H1 (cell line): ENCODE measurements around the gene ZNF70. TPM values are rescaled to one million over a fixed set of nuclear protein-coding genes. Genes with fewer than 3 reads are reported as not detected.

Source experiments
- CTCF ChIA-PET: fragments of 300-600 bp; sonication (Branson Sonifier 250); formaldehyde crosslinking; loops from one replicate; lab custom pipeline; 2021; ENCODE audit not compliant: partially characterized antibody; lab: Charles Lee
- POLR2A ChIA-PET: fragments of 300-600 bp; sonication (Branson Sonifier 250); formaldehyde crosslinking; loops from one replicate; lab custom pipeline; 2021; ENCODE audit warnings: inconsistent platforms; ENCODE audit not compliant: partially characterized antibody; lab: Charles Lee
- DNase-seq, 2 experiments: peaks; one replicate each; pipeline versions ENCODE4 v3.0.0 to v3.0.0-alpha.2; 2010 to 2022; ENCODE audit warnings: low spot score in 2 of 2, low read depth in 1 of 2, mixed read lengths in 1 of 2
- FAIRE-seq: peaks from 2 replicates; lab custom pipeline; 2011; peaks lifted over from hg19 to GRCh38; lab: Jason Lieb, UNC
- H2AFZ ChIP-seq: 2 replicates; pipeline ENCODE4 v1.8.1; 2012; ENCODE audit warnings: low read length, inconsistent platforms
- H2AK5ac ChIP-seq: 2 replicates; pipeline ENCODE4 v1.6.1; 2013; ENCODE audit warnings: low read depth, low read length
- H2BK120ac ChIP-seq: replicated peaks from 2 replicates; pipeline ENCODE3; 2013; ENCODE audit warnings: low read depth, low read length, inconsistent platforms
- H2BK12ac ChIP-seq: 2 replicates; pipeline ENCODE4 v1.6.1; 2013; ENCODE audit warnings: low read depth, low read length
- H2BK15ac ChIP-seq: 2 replicates; pipeline ENCODE4 v1.6.1; 2013; ENCODE audit warnings: low read length
- H2BK20ac ChIP-seq: 2 replicates; pipeline ENCODE4 v1.6.1; 2013; ENCODE audit warnings: low read length
- H2BK5ac ChIP-seq: 2 replicates; pipeline ENCODE4 v1.6.1; 2013; ENCODE audit warnings: low read depth, low read length
- H3K14ac ChIP-seq: 2 replicates; pipeline ENCODE4 v1.6.1; 2013; ENCODE audit warnings: inconsistent platforms; ENCODE audit not compliant: insufficient read length
- H3K18ac ChIP-seq: 2 replicates; pipeline ENCODE4 v1.6.1; 2013; ENCODE audit warnings: low read length; ENCODE audit errors: extremely low read depth
- H3K23ac ChIP-seq: 2 replicates; pipeline ENCODE4 v1.6.1; 2013; ENCODE audit warnings: inconsistent platforms; ENCODE audit not compliant: insufficient read length
- H3K23me2 ChIP-seq: 2 replicates; pipeline ENCODE4 v1.6.1; 2013; ENCODE audit warnings: low read depth, low read length
- H3K27ac ChIP-seq: 2 replicates; pipeline ENCODE4 v1.6.1; 2011; ENCODE audit warnings: low read depth, low read length, inconsistent platforms
- H3K27me3 ChIP-seq, 4 experiments: replicated peaks in 1 of 4; 1 replicate in 1 of 4; 2 replicates in 3 of 4; pipeline versions ENCODE4 v1.6.1 to v1.8.1; 2011 to 2013; ENCODE audit warnings: low read length in 3 of 4, mild to moderate bottlenecking in 3 of 4, inconsistent platforms in 2 of 4, mixed read lengths in 2 of 4, moderate library complexity in 1 of 4; ENCODE audit not compliant: control insufficient read depth in 3 of 4, insufficient read depth in 3 of 4; ENCODE audit errors: extremely low read depth in 1 of 4
- H3K36me3 ChIP-seq, 4 experiments: 2 replicates each; pipeline versions ENCODE4 v1.6.1 to v1.8.1; 2011 to 2013; ENCODE audit warnings: mild to moderate bottlenecking in 4 of 4, low read length in 3 of 4, moderate library complexity in 2 of 4, control low read depth in 1 of 4, inconsistent platforms in 1 of 4; ENCODE audit not compliant: insufficient read depth in 4 of 4, control insufficient read depth in 2 of 4
- H3K4ac ChIP-seq: replicated peaks from 2 replicates; pipeline ENCODE3; 2013; ENCODE audit warnings: low read length, low read depth, mixed read lengths, inconsistent platforms; ENCODE audit not compliant: insufficient read length
- H3K4me1 ChIP-seq, 4 experiments: replicated peaks in 1 of 4; 1 replicate in 1 of 4; 2 replicates in 3 of 4; pipeline versions ENCODE4 v1.6.1 to v1.8.1; 2011 to 2013; ENCODE audit warnings: low read length in 3 of 4, inconsistent platforms in 2 of 4, mixed read lengths in 1 of 4; ENCODE audit not compliant: insufficient read depth in 4 of 4, control insufficient read depth in 3 of 4
- H3K4me2 ChIP-seq, 2 experiments: 2 replicates each; pipeline versions ENCODE4 v1.6.1 to v1.8.1; 2011 to 2013; ENCODE audit warnings: low read depth in 2 of 2, low read length in 2 of 2, control low read depth in 1 of 2, inconsistent platforms in 1 of 2, mild to moderate bottlenecking in 1 of 2; ENCODE audit not compliant: insufficient read depth in 1 of 2
- H3K4me3 ChIP-seq, 4 experiments: fragments of 200-600, 300-600 bp in 1 of 4; sonication (generic), shearing (Covaris generic), sonication (Bioruptor Twin) in 1 of 4; 2 replicates each; pipeline versions ENCODE4 v1.5.1 to v1.8.1; 2011 to 2016; ENCODE audit warnings: low read length in 4 of 4, low read depth in 3 of 4, control low read depth in 2 of 4, inconsistent platforms in 2 of 4, mild to moderate bottlenecking in 2 of 4, mixed read lengths in 1 of 4, moderate library complexity in 1 of 4; ENCODE audit not compliant: insufficient read depth in 2 of 4; ENCODE audit errors: extremely low read depth in 1 of 4
- H3K56ac ChIP-seq: replicated peaks from 2 replicates; pipeline ENCODE3; 2013; ENCODE audit warnings: low read depth, mild to moderate bottlenecking, mixed read lengths, low read length, inconsistent platforms; ENCODE audit not compliant: insufficient read length
- H3K79me1 ChIP-seq: 2 replicates; pipeline ENCODE4 v1.6.1; 2013; ENCODE audit warnings: low read depth, low read length, control low read depth
- H3K79me2 ChIP-seq, 2 experiments: 2 replicates each; pipeline versions ENCODE4 v1.6.1 to v1.8.1; 2012 to 2013; ENCODE audit warnings: low read length in 2 of 2, mild to moderate bottlenecking in 2 of 2, inconsistent platforms in 1 of 2; ENCODE audit not compliant: insufficient read depth in 2 of 2, control insufficient read depth in 1 of 2
- H3K9ac ChIP-seq, 4 experiments: replicated peaks in 1 of 4; 1 replicate in 1 of 4; 2 replicates in 3 of 4; pipeline versions ENCODE4 v1.6.1 to v1.8.1; 2011 to 2013; ENCODE audit warnings: low read depth in 3 of 4, low read length in 3 of 4, control low read depth in 2 of 4, mild to moderate bottlenecking in 2 of 4, moderate library complexity in 2 of 4, inconsistent platforms in 1 of 4; ENCODE audit errors: extremely low read depth in 1 of 4
- H3K9me3 ChIP-seq, 2 experiments: 2 replicates each; pipeline versions ENCODE4 v1.6.1 to v1.8.1; 2012 to 2013; ENCODE audit warnings: mild to moderate bottlenecking in 2 of 2, moderate library complexity in 2 of 2, control low read depth in 1 of 2, inconsistent platforms in 1 of 2, low read depth in 1 of 2, low read length in 1 of 2, mixed read lengths in 1 of 2; ENCODE audit not compliant: insufficient read depth in 2 of 2
- H4K20me1 ChIP-seq, 2 experiments: replicated peaks in 1 of 2; 2 replicates each; pipeline versions ENCODE3 to v1.8.1; 2011 to 2013; ENCODE audit warnings: inconsistent platforms in 2 of 2, low read length in 2 of 2, mild to moderate bottlenecking in 1 of 2; ENCODE audit not compliant: insufficient read depth in 2 of 2, control insufficient read depth in 1 of 2
- H4K5ac ChIP-seq: 2 replicates; pipeline ENCODE4 v1.6.1; 2013; ENCODE audit warnings: low read length, low read depth, mixed read lengths, inconsistent platforms; ENCODE audit not compliant: insufficient read length
- H4K8ac ChIP-seq: 2 replicates; pipeline ENCODE4 v1.8.0; 2013; ENCODE audit warnings: mild to moderate bottlenecking, moderate library complexity, low read length, inconsistent platforms; ENCODE audit not compliant: insufficient read depth; ENCODE audit errors: extremely low read depth
- H4K91ac ChIP-seq: replicated peaks from 2 replicates; pipeline ENCODE3; 2013; ENCODE audit warnings: low read length, mixed read lengths, inconsistent platforms; ENCODE audit not compliant: insufficient read length
- FOSL1 ChIP-seq: IDR thresholded peaks from 2 replicates; pipeline ENCODE4 v1.6.1; 2011; ENCODE audit warnings: mild to moderate bottlenecking, low read depth, low read length, moderate library complexity; ENCODE audit not compliant: insufficient read depth
- GABPA ChIP-seq: IDR thresholded peaks from 2 replicates; pipeline ENCODE4 v1.6.1; 2011; ENCODE audit warnings: mild to moderate bottlenecking, low read length, moderate library complexity, borderline replicate concordance; ENCODE audit not compliant: insufficient read depth
- JUND ChIP-seq: IDR thresholded peaks from 2 replicates; pipeline ENCODE4 v1.6.1; 2011; ENCODE audit warnings: mild to moderate bottlenecking, improper control_type of control experiment, low read length
- WGBS, 2 experiments: shearing (Covaris generic) in 1 of 2; methylation state at CpG; one replicate each; pipeline versions ENCODE4 v1.1.6 to v1.1.7; 2013 to 2015; ENCODE audit warnings: low lambda C conversion rate in 2 of 2, mixed read lengths in 2 of 2, inconsistent platforms in 1 of 2, low coverage in 1 of 2, missing lambda C conversion rate in 1 of 2; ENCODE audit not compliant: insufficient replicate concordance in 2 of 2, insufficient coverage in 1 of 2, insufficient read length in 1 of 2; ENCODE audit errors: extremely low coverage in 1 of 2, missing lambda C conversion rate in 1 of 2; 5-methylcytosine and 5-hydroxymethylcytosine counted together
- polyA plus RNA-seq, 7 experiments: library from polyadenylated mRNA; depleted of rRNA in 3 of 7; stranded (reverse) in 5 of 7; unstranded in 2 of 7; fragments of >200 nt in 5 of 7; fragments of 200-250 nt in 2 of 7; gene quantifications; 1 replicate in 5 of 7; 2 replicates in 1 of 7; 4 replicates in 1 of 7; pipeline versions ENCODE4 v1.2.1 to v1.2.3, GENCODE V29; 2011 to 2013; ENCODE audit warnings: missing spikeins in 2 of 7, mixed read lengths in 2 of 7
- total RNA-seq: library from RNA; stranded (reverse); fragmentation: NEBNext Ultra II Directional; extraction: Animal tissue kit (Norgen Biotek cat#: 25700); gene quantifications from 2 replicates; pipeline ENCODE4 v1.2.1, GENCODE V29; 2021

ZNF70 gene
- total and polyA plus RNA-seq, 2 of the 8 experiments (the other 6 are each of a cell fraction or from before 2014, with no cell fraction given): 1.1 to 2.6 TPM

DNA sequence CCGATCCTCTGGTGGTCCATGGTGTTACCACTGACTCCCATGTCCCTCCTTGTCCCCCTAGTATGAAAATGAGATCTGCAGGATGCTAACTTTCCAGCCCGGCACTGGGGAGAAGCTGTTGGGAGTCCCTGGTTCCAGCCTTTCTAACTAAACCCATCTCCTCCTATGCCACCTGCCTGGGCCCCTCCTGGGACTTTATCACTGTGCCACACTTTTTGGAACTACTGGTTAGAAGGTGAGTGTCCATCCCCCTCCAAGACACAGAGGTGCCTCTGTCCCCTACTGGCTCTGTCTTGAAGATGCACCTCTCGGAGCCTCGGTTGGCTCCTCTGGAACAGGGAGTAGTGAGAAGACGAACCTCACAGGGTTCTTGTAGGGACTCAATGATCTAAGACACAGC lies 60.2 kb downstream of the ZNF70 start, which contains the start of gene RGL4:
TSS of gene RGL4 (plus strand) at position 301 of the 400 bp plus-strand sequence. CDS start 1,018 bp downstream, outside the sequence.
- Histone ChIP-seq H3K18ac (no peak within 1 kb of the TSS), H3K27me3 (no peaks in the 10 kb centered on the region), H2BK20ac (no peak within 1 kb of the TSS), H2AFZ (no peak within 1 kb of the TSS), H2AK5ac (no peak within 1 kb of the TSS), H3K79me2 (no peaks in the 10 kb centered on the region), H4K20me1 (peaks cover 6 to 16% of the 10 kb centered on the region in 2 experiments), H3K9me3 (no peaks in the 10 kb centered on the region), H3K36me3 (peaks cover 5 to 9% (median 7%) of the 10 kb centered on the region in 4 experiments; a peak in 7 of 8 replicates), H3K79me1 (no peaks in the 10 kb centered on the region), H2BK12ac (no peak within 1 kb of the TSS), H3K4ac (no peak within 1 kb of the TSS), H2BK120ac (no peak within 1 kb of the TSS), H4K91ac (no peak within 1 kb of the TSS), H3K56ac (no peak within 1 kb of the TSS), H3K9ac (no peak within 1 kb of the TSS), H3K23me2 (no peaks in the 10 kb centered on the region), H4K5ac (no peak within 1 kb of the TSS), H3K4me2 (no peak within 1 kb of the TSS), H3K4me1 (no peaks in the 10 kb centered on the region), H3K23ac (no peak within 1 kb of the TSS), H3K27ac (no peak within 1 kb of the TSS), H3K4me3 (no peak within 1 kb of the TSS), H2BK5ac (no peak within 1 kb of the TSS), H4K8ac (no peak within 1 kb of the TSS; the same call in 1 of the 2 replicates), H2BK15ac (no peak within 1 kb of the TSS), H3K14ac (no peak within 1 kb of the TSS)
- whole genome bisulfite sequencing, 2 experiments: 93% methylated on average over 5 of the region's 5 CpGs; no CpG with 5 or more reads in 1 of the 2 experiments
- POLR2A ChIA-PET: no interaction called here
- TF ChIP-seq JUND (no peak), GABPA (no peak), FOSL1 (no peak)
- CTCF ChIA-PET: no interaction called here
- FAIRE-seq (no peak), DNase-seq (no peak)
